Smooth muscle cell (in vitro differentiated cells): ENCODE measurements around the gene SFXN5. TPM values are rescaled to one million over a fixed set of nuclear protein-coding genes. Genes with fewer than 3 reads are reported as not detected.

Source experiments
- DNase-seq: peaks from one replicate; lab custom pipeline; 2025; ENCODE audit not compliant: unreplicated experiment; lab: John Stamatoyannopoulos, UW
- H2AFZ ChIP-seq: fragments of 200-600 bp; sonication (generic); 2 replicates; pipeline ENCODE4 v1.6.0; 2016; ENCODE audit warnings: antibody characterized with exemption, low read depth, mild to moderate bottlenecking
- H3F3A ChIP-seq: fragments of 200-600 bp; sonication (generic); 2 replicates; pipeline ENCODE4 v1.6.0; 2017; ENCODE audit warnings: antibody characterized with exemption, low read depth
- H3K27ac ChIP-seq: fragments of 200-600 bp; sonication (generic); 2 replicates; pipeline ENCODE4 v1.5.1; 2016; ENCODE audit warnings: low read depth, mild to moderate bottlenecking
- H3K27me3 ChIP-seq: fragments of 200-600 bp; sonication (generic); 2 replicates; pipeline ENCODE4 v1.6.1; 2016; ENCODE audit warnings: low read depth, mild to moderate bottlenecking
- H3K36me3 ChIP-seq: fragments of 200-600 bp; sonication (generic); 2 replicates; pipeline ENCODE4 v1.5.1; 2016; ENCODE audit warnings: low read depth
- H3K4me1 ChIP-seq: fragments of 200-600 bp; sonication (generic); 2 replicates; pipeline ENCODE4 v1.5.1; 2016; ENCODE audit warnings: low read depth
- H3K4me2 ChIP-seq: fragments of 200-600 bp; sonication (generic); 2 replicates; pipeline ENCODE4 v1.6.0; 2016; ENCODE audit warnings: mild to moderate bottlenecking
- H3K4me3 ChIP-seq: fragments of 200-600 bp; sonication (generic); 2 replicates; pipeline ENCODE4 v1.5.1; 2016; ENCODE audit warnings: mild to moderate bottlenecking
- H3K79me2 ChIP-seq: fragments of 200-600 bp; sonication (generic); 2 replicates; pipeline ENCODE4 v1.6.0; 2016; ENCODE audit warnings: low read depth, mild to moderate bottlenecking
- H3K9ac ChIP-seq: fragments of 200-600 bp; sonication (generic); 2 replicates; pipeline ENCODE4 v1.6.0; 2016; ENCODE audit warnings: low read depth
- H3K9me3 ChIP-seq: fragments of 200-600 bp; sonication (generic); replicated peaks from 2 replicates; pipeline ENCODE4 v1.5.1; 2016; ENCODE audit warnings: low read depth
- H4K20me1 ChIP-seq: fragments of 200-600 bp; sonication (generic); 2 replicates; pipeline ENCODE4 v1.6.0; 2016; ENCODE audit warnings: low read depth
- CTCF ChIP-seq: fragments of 200-600 bp; sonication (generic); IDR thresholded peaks from 2 replicates; pipeline ENCODE4 v1.5.1; 2017; ENCODE audit warnings: borderline replicate concordance, mild to moderate bottlenecking, antibody characterized with exemption; ENCODE audit not compliant: insufficient read depth, poor library complexity, severe bottlenecking
- WGBS: methylation state at CpG from one replicate; pipeline ENCODE4 v1.1.7; 2016; ENCODE audit warnings: low lambda C conversion rate; 5-methylcytosine and 5-hydroxymethylcytosine counted together
- polyA plus RNA-seq: library from polyadenylated mRNA; unstranded; fragments of >200 nt; fragmentation: Nextera tagmentation; extraction: Ambion mirVana; gene quantifications from 2 replicates; pipeline ENCODE4 v1.2.1, GENCODE V29; 2016
- total RNA-seq: library from RNA; depleted of rRNA; stranded (reverse); fragments of >200 nt; gene quantifications from 2 replicates; pipeline ENCODE4 v1.2.3, GENCODE V29; 2014

SFXN5 gene
- total and polyA plus RNA-seq, 2 experiments from 2014 or later = 6.9 to 8.3 TPM

GRCh38 chr2:72994282-72994990 lies 77.1 kb downstream of the SFXN5 start:
- H3K9ac ChIP-seq = no peak overlapping the region
- no peaks in the 10 kb centered on the region for H3K27me3 ChIP-seq
- H2AFZ ChIP-seq = no peak overlapping the region
- H3F3A ChIP-seq = no peaks in the 10 kb centered on the region
- H3K27ac ChIP-seq = no peak overlapping the region
- H3K9me3 ChIP-seq = no peaks in the 10 kb centered on the region
- no peak for DNase-seq
- no peaks in the 10 kb centered on the region for H3K36me3 ChIP-seq
- H3K4me3 ChIP-seq = no peak overlapping the region
- H4K20me1 ChIP-seq = no peaks in the 10 kb centered on the region
- H3K4me2 ChIP-seq = no peak overlapping the region
- TF ChIP-seq CTCF = no peak
- WGBS = 95% methylated on average over 10 of the region's 10 CpGs
- no peaks in the 10 kb centered on the region for H3K79me2 ChIP-seq
- peaks cover 10% of the 10 kb centered on the region for H3K4me1 ChIP-seq

DNA sequence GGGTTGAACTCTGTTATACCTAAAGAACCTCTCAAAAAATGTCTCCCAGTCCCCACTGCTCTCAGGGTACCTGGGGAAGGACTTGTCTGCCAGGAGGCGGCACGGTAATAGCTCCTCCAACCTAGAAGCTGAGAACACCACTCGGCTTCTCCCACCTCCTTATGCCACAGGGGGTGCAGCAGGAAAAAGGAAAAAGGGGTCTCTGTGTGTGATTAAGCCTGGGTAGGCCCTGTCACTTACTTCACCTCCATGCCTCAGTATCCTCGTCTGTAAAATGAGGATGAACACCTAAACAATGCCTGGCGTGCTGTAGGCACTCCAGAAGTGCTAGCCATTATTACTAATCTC lies 77.6 kb downstream of the SFXN5 start:
- Histone ChIP-seq H3K4me3 (no peak overlapping the region), H3K79me2 (no peaks in the 10 kb centered on the region), H3K27ac (no peak overlapping the region), H2AFZ (no peak overlapping the region), H3K27me3 (no peaks in the 10 kb centered on the region), H3K4me1 (peaks cover 10% of the 10 kb centered on the region), H3K36me3 (no peaks in the 10 kb centered on the region), H3K4me2 (no peak overlapping the region), H3K9me3 (no peaks in the 10 kb centered on the region), H4K20me1 (no peaks in the 10 kb centered on the region), H3F3A (no peaks in the 10 kb centered on the region), H3K9ac (no peak overlapping the region)
- TF ChIP-seq CTCF = no peak
- WGBS = 93% methylated on average over 5 of the region's 5 CpGs
- DNase-seq = no peak

GRCh38 chr2:72993147-72993932 lies 78.2 kb downstream of the SFXN5 start:
- Histone ChIP-seq H3K27me3 (no peaks in the 10 kb centered on the region), H3K4me2 (no peak overlapping the region), H2AFZ (no peak overlapping the region), H3K79me2 (no peaks in the 10 kb centered on the region), H3K4me1 (peaks cover 10% of the 10 kb centered on the region), H3K9me3 (no peaks in the 10 kb centered on the region), H3K27ac (no peak overlapping the region), H3K36me3 (no peaks in the 10 kb centered on the region), H3F3A (no peaks in the 10 kb centered on the region), H4K20me1 (no peaks in the 10 kb centered on the region), H3K4me3 (no peak overlapping the region), H3K9ac (no peak overlapping the region)
- peak; percentile 77 for TF ChIP-seq CTCF
- no peak for DNase-seq
- WGBS = 82% methylated on average over 5 of the region's 5 CpGs
